ENCODE results near the gene SLC44A3.

SLC44A3 gene

GRCh38 chr1:94820936-94821335 lies 779 bp downstream of the SLC44A3 start:
- Histone ChIP-seq H3K4me3 (IDR thresholded peaks at IDR 0.05; ENCODE audit: insufficient read depth, low read depth, low read length) (no peak overlapping the region), H3K27me3 (ENCODE audit: insufficient read depth, low read depth) (no peaks in the 10 kb centered on the region), H3K4me2 (no peak overlapping the region), H4K20me1 (ENCODE audit: insufficient read depth) (no peaks in the 10 kb centered on the region), H3K4me1 (ENCODE audit: low read depth, poor library complexity, severe bottlenecking) (no peaks in the 10 kb centered on the region), H3K9ac (no peak overlapping the region), H3K36me3 (ENCODE audit: insufficient read depth) (no peaks in the 10 kb centered on the region), H3K27ac (no peak overlapping the region), H3K79me2 (ENCODE audit: insufficient read depth, low read depth) (no peaks in the 10 kb centered on the region), H2AFZ (ENCODE audit: low read depth) (no peak overlapping the region)
- TF ChIP-seq, protein P1, sequence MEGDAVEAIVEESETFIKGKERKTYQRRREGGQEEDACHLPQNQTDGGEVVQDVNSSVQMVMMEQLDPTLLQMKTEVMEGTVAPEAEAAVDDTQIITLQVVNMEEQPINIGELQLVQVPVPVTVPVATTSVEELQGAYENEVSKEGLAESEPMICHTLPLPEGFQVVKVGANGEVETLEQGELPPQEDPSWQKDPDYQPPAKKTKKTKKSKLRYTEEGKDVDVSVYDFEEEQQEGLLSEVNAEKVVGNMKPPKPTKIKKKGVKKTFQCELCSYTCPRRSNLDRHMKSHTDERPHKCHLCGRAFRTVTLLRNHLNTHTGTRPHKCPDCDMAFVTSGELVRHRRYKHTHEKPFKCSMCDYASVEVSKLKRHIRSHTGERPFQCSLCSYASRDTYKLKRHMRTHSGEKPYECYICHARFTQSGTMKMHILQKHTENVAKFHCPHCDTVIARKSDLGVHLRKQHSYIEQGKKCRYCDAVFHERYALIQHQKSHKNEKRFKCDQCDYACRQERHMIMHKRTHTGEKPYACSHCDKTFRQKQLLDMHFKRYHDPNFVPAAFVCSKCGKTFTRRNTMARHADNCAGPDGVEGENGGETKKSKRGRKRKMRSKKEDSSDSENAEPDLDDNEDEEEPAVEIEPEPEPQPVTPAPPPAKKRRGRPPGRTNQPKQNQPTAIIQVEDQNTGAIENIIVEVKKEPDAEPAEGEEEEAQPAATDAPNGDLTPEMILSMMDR (conservative IDR thresholded peaks at IDR 0.05; ENCODE audit: low read depth, low read length): no peak

- Histone ChIP-seq H3K4me1 (ENCODE audit: low read depth, poor library complexity, severe bottlenecking) (no peaks in the 10 kb centered on the region), H3K9ac (no peak overlapping the region), H3K36me3 (ENCODE audit: insufficient read depth) (no peaks in the 10 kb centered on the region), H2AFZ (ENCODE audit: low read depth) (no peak overlapping the region), H3K4me2 (no peak overlapping the region), H4K20me1 (ENCODE audit: insufficient read depth) (no peaks in the 10 kb centered on the region), H3K79me2 (ENCODE audit: insufficient read depth, low read depth) (no peaks in the 10 kb centered on the region), H3K4me3 (IDR thresholded peaks at IDR 0.05; ENCODE audit: insufficient read depth, low read depth, low read length) (no peak overlapping the region), H3K27me3 (ENCODE audit: insufficient read depth, low read depth) (no peaks in the 10 kb centered on the region), H3K27ac (no peak overlapping the region)
- TF ChIP-seq, protein P1 (conservative IDR thresholded peaks at IDR 0.05; ENCODE audit: low read depth, low read length): no peak
These were observed 1.6 kb downstream of the SLC44A3 start for GRCh38 chr1:94821636-94822305.

GRCh38 chr1:94823116-94823515 lies 3.0 kb downstream of the SLC44A3 start:
- H3K9ac ChIP-seq: no peak overlapping the region
- TF ChIP-seq, protein P1 (conservative IDR thresholded peaks at IDR 0.05; ENCODE audit: low read depth, low read length): no peak
- no peak overlapping the region for H3K27ac ChIP-seq
- no peak overlapping the region for H2AFZ ChIP-seq (ENCODE audit: low read depth)
- no peaks in the 10 kb centered on the region for H4K20me1 ChIP-seq (ENCODE audit: insufficient read depth)
- no peaks in the 10 kb centered on the region for H3K27me3 ChIP-seq (ENCODE audit: insufficient read depth, low read depth)
- H3K36me3 ChIP-seq (ENCODE audit: insufficient read depth): no peaks in the 10 kb centered on the region
- H3K79me2 ChIP-seq (ENCODE audit: insufficient read depth, low read depth): no peaks in the 10 kb centered on the region
- no peaks in the 10 kb centered on the region for H3K4me1 ChIP-seq (ENCODE audit: low read depth, poor library complexity, severe bottlenecking)
- H3K4me3 ChIP-seq (IDR thresholded peaks at IDR 0.05; ENCODE audit: insufficient read depth, low read depth, low read length): no peak overlapping the region
- no peak overlapping the region for H3K4me2 ChIP-seq

- Histone ChIP-seq H3K36me3 (ENCODE audit: insufficient read depth) (no peaks in the 10 kb centered on the region), H3K4me1 (ENCODE audit: low read depth, poor library complexity, severe bottlenecking) (no peaks in the 10 kb centered on the region), H3K27ac (no peak overlapping the region), H2AFZ (ENCODE audit: low read depth) (no peak overlapping the region), H3K9ac (no peak overlapping the region), H3K4me2 (no peak overlapping the region), H3K4me3 (IDR thresholded peaks at IDR 0.05; ENCODE audit: insufficient read depth, low read depth, low read length) (no peak overlapping the region), H3K27me3 (ENCODE audit: insufficient read depth, low read depth) (no peaks in the 10 kb centered on the region), H3K79me2 (ENCODE audit: insufficient read depth, low read depth) (no peaks in the 10 kb centered on the region), H4K20me1 (ENCODE audit: insufficient read depth) (no peaks in the 10 kb centered on the region)
- TF ChIP-seq, protein P1 (conservative IDR thresholded peaks at IDR 0.05; ENCODE audit: low read depth, low read length): no peak
These were observed 5.8 kb downstream of the SLC44A3 start for GRCh38 chr1:94825936-94826335.

Data from KMS-11 (cell line).